AG04450 (cell line): ENCODE data around the gene FAM163B. TPM values are rescaled to one million over a fixed set of nuclear protein-coding genes. Genes with fewer than 3 reads are reported as not detected.

Source experiments
- CTCF ChIA-PET: fragments of 300-600, 350-600 bp; formaldehyde crosslinking; extraction: SDS; loops from one replicate; lab custom pipeline; 2022; ENCODE audit warnings: antibody characterized with exemption, inconsistent platforms; lab: Charles Lee
- POLR2A ChIA-PET: fragments of 350-600 bp; formaldehyde crosslinking; extraction: SDS; loops from one replicate; lab custom pipeline; 2021; ENCODE audit warnings: antibody characterized with exemption, inconsistent platforms; lab: Yijun Ruan, JAX
- DNase-seq: peaks from one replicate; pipeline ENCODE4 v3.0.0-alpha.2; 2011; ENCODE audit warnings: low read depth, low spot score
- H3K27ac ChIP-seq: one replicate; pipeline ENCODE4 v1.5.1; 2012; ENCODE audit warnings: low read depth, low read length, control low read depth
- H3K27me3 ChIP-seq: one replicate; pipeline ENCODE4 v1.6.0; 2012; ENCODE audit warnings: low read length; ENCODE audit not compliant: control insufficient read depth, insufficient read depth
- H3K4me3 ChIP-seq: 2 replicates; pipeline ENCODE4 v1.5.1; 2011; ENCODE audit warnings: mild to moderate bottlenecking, low read depth, low read length, control low read depth
- H3K9me3 ChIP-seq: 2 replicates; pipeline ENCODE4 v1.5.1; 2012; ENCODE audit warnings: low read length; ENCODE audit not compliant: control insufficient read depth, insufficient read depth
- polyA plus RNA-seq: library from polyadenylated mRNA; depleted of rRNA; stranded (reverse); fragments of >200 nt; gene quantifications from 2 replicates; pipeline ENCODE4 v1.2.3, GENCODE V29; 2011
- TF ChIP-seq, protein P1 (sequence below): IDR thresholded peaks from 2 replicates; pipeline ENCODE4 v1.5.1; 2011; ENCODE audit warnings: low read depth, low read length, control low read depth, inconsistent platforms

Gene FAM163B
- polyA plus RNA-seq, 1 experiment = not detected

DNA sequence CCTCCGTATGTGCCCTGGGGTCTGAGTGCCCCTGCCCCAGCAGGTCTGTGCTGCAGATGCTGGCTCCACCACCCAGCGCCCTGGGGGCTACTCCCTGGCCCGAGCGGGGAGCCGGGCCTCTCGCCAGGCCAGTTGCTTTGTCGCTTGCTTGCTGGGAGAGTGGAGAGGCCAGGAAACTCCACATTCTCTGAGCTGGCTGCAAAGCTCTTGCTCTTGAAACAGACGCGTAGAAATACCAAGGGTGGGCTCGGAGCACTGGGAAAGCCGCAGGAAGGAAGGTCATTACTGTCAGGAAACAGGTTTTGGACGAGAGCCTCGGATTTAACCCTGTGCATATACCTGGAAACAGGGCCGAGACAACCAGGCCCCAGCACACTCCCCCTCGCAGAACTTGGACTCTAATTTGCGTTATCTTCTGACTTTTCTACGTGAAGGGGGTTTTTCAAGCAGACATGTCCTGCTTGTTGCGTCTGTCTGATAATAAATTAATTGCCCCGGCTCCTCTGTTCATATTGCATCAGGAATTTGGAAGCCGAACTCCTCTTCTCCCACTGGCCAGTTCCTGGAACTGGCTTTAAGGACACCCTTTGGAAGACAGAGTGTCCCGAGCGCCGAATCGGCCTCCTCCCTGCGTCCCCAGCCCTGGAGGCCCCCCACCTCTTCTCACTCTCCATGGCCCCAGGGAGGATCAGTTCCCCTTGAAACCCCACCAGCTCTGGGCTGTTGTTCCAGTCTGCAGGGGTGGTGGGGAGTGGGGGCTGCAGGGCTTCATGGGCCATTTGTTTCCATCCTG lies 63.5 kb downstream of the FAM163B start:
- POLR2A ChIA-PET = no interaction called here
- TF ChIP-seq, protein P1, sequence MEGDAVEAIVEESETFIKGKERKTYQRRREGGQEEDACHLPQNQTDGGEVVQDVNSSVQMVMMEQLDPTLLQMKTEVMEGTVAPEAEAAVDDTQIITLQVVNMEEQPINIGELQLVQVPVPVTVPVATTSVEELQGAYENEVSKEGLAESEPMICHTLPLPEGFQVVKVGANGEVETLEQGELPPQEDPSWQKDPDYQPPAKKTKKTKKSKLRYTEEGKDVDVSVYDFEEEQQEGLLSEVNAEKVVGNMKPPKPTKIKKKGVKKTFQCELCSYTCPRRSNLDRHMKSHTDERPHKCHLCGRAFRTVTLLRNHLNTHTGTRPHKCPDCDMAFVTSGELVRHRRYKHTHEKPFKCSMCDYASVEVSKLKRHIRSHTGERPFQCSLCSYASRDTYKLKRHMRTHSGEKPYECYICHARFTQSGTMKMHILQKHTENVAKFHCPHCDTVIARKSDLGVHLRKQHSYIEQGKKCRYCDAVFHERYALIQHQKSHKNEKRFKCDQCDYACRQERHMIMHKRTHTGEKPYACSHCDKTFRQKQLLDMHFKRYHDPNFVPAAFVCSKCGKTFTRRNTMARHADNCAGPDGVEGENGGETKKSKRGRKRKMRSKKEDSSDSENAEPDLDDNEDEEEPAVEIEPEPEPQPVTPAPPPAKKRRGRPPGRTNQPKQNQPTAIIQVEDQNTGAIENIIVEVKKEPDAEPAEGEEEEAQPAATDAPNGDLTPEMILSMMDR = no peak
- no peak overlapping the region for H3K4me3 ChIP-seq
- DNase-seq = no peak
- CTCF ChIA-PET = no interaction called here
- H3K27ac ChIP-seq = no peak overlapping the region
- H3K27me3 ChIP-seq = peaks cover 50% of the 10 kb centered on the region
- H3K9me3 ChIP-seq = no peaks in the 10 kb centered on the region; the same call in 1 of the 2 replicates

DNA sequence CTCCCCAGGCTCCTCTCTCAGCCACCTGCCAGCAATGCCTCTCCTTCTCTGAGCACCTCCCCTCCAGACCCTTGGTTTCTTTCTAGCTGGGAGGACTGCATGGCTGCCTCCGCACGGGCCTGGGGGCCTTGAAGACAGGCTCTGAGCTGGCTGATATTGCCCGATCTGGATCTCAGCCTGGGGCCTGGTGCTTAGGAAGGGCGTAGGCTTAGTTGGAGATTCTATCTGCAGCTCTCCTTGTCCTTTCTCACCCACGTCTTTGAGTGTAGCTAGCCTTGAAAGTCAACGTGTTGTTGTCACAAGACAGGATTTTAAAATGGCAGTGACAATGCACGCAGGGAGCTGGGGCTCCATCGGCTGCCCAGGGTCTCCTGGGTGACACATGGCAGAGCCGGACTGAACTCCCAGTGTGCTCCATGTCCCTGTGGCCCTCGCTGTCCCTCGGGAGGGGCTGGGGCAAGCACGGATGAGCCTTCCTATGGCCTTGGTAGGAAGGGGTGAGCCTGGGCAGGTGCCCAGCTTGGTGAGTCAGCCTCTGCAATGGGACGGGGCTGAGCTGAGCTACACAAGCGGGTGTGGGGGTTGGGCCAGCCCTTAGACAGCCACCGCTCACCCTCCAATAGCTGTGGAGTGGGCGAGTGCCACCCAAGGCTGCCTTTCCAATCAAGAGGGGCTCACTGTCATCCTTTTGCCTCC lies 65.3 kb downstream of the FAM163B start:
- ChIA-PET CTCF (interaction anchor here (1.6 kb wide), 1 partner anchor 10 kb away, joined by 3 read pairs; no protein-coding TSS in a partner anchor), POLR2A (no interaction called here)
- TF ChIP-seq, protein P1 = no peak
- Histone ChIP-seq H3K27ac (no peak overlapping the region), H3K9me3 (no peaks in the 10 kb centered on the region; the same call in 1 of the 2 replicates), H3K4me3 (no peak overlapping the region), H3K27me3 (peaks cover 44% of the 10 kb centered on the region)
- no peak for DNase-seq

DNA sequence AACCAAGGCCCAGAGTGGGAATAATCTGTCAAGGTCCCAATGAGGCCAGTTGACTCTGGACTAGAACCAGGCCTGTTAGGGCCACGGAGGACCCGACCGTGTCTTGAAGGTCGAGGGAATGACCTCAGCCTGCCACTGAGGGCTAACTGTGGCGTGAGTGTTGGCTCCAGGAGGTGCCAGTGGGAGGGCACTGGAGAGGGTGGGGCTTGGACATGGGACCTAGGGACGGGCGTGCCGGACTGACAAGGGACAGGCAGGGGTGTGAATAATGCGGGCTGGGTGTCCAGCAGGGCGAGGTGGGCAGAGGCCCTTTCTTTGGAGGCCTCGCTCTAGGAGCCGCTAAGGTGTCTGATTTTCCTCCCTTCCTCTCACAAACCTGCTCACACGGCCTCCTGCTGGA lies 67.2 kb downstream of the FAM163B start:
- Histone ChIP-seq H3K27ac (no peak overlapping the region), H3K27me3 (peaks cover 47% of the 10 kb centered on the region), H3K9me3 (no peaks in the 10 kb centered on the region; the same call in 1 of the 2 replicates), H3K4me3 (no peak overlapping the region)
- ChIA-PET POLR2A (no interaction called here), CTCF (interaction anchor here (1.6 kb wide), 1 partner anchor 8 kb away, joined by 3 read pairs; no protein-coding TSS in a partner anchor)
- DNase-seq = no peak
- TF ChIP-seq, protein P1 = no peak

DNA sequence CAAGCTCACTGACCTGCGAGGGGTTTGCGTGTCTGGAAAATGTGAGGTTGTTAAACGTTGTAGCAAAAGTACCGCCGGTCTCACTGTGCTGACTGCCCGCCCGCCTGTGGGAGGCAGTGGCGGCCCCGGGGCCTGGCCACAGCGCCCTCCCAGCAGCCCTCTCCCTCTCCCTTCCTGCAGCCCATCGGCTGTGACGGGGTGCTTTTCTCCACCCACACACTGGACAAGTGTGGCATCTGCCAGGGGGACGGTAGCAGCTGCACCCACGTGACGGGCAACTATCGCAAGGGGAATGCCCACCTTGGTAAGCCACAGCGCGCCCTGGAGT lies 68.5 kb downstream of the FAM163B start:
- CTCF ChIA-PET = no interaction called here
- TF ChIP-seq, protein P1 = no peak
- Histone ChIP-seq H3K27ac (no peak overlapping the region), H3K4me3 (no peak overlapping the region), H3K27me3 (peaks cover 44% of the 10 kb centered on the region), H3K9me3 (no peaks in the 10 kb centered on the region; the same call in 1 of the 2 replicates)
- POLR2A ChIA-PET = no interaction called here
- DNase-seq = no peak
